Suprapubic skin (tissue), 4 donors: ENCODE data around the gene STX1A.

Experiments
- EP300 ChIP-seq: sonication (generic); formaldehyde crosslinking; IDR thresholded peaks from one replicate; pipeline ENCODE4 v1.6.1; 2017; ENCODE audit warnings: antibody characterized with exemption
- POLR2A ChIP-seq, 2 donors: fragments of 450-650 bp; IDR thresholded peaks; one replicate each; pipeline ENCODE4 v1.6.1; 2017; ENCODE audit warnings: antibody characterized with exemption in 2 of 2, mild to moderate bottlenecking in 2 of 2, moderate library complexity in 2 of 2
- POLR2AphosphoS5 ChIP-seq, 3 donors: sonication (generic); formaldehyde crosslinking; IDR thresholded peaks; one replicate each; pipeline ENCODE4 v1.6.1; 2017; ENCODE audit warnings: antibody characterized with exemption in 3 of 3
- TF ChIP-seq, protein P1 (sequence below), 2 donors: fragments of 200-600 bp in 1 of 2; fragments of 450-650 bp in 1 of 2; sonication (generic) in 1 of 2; IDR thresholded peaks; one replicate each; pipeline ENCODE4 v1.5.1; 2016 to 2019; ENCODE audit warnings: antibody characterized with exemption in 2 of 2, mild to moderate bottlenecking in 1 of 2, moderate library complexity in 1 of 2

DNA sequence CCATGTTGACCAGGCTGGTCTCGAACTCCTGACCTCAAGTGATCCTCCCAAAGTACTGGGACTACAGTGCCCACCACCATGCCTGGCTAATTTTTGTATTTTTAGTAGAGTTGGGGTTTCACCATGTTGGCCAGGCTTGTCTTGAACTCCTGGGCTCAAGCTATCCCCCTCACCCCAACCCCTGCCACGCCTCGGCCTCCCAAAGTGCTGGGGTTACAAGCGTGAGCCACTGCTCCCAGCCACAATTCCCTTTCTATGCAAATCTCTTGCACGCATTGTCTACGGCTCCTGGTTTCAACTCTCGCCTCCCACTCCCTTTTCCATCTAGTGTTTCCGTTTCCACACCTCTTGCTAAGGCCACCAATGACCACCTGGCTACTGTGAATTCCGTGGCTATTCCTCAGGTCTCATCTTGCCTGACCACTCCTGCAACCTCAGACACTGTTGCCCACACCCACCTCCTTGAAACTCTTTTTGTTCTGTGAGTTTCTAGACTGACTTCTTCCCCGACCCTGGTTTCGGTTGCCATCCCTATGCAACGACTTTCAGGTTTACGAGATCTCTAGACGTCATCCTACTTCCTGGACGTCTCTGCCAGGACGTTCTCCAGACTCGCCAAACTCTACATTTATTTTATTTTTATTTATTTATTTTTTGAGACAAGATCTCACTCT lies 47.2 kb upstream of the STX1A start:
- no peak for TF ChIP-seq EP300
- TF ChIP-seq, protein P1, sequence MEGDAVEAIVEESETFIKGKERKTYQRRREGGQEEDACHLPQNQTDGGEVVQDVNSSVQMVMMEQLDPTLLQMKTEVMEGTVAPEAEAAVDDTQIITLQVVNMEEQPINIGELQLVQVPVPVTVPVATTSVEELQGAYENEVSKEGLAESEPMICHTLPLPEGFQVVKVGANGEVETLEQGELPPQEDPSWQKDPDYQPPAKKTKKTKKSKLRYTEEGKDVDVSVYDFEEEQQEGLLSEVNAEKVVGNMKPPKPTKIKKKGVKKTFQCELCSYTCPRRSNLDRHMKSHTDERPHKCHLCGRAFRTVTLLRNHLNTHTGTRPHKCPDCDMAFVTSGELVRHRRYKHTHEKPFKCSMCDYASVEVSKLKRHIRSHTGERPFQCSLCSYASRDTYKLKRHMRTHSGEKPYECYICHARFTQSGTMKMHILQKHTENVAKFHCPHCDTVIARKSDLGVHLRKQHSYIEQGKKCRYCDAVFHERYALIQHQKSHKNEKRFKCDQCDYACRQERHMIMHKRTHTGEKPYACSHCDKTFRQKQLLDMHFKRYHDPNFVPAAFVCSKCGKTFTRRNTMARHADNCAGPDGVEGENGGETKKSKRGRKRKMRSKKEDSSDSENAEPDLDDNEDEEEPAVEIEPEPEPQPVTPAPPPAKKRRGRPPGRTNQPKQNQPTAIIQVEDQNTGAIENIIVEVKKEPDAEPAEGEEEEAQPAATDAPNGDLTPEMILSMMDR (IDR thresholded peaks at IDR 0.05): no peak
- TF ChIP-seq POLR2AphosphoS5 (IDR thresholded peaks at IDR 0.05): no peak
- TF ChIP-seq POLR2A (IDR thresholded peaks at IDR 0.05): no peak
